Measurements from ENCODE around the gene GCKR.

Gene GCKR

DNA sequence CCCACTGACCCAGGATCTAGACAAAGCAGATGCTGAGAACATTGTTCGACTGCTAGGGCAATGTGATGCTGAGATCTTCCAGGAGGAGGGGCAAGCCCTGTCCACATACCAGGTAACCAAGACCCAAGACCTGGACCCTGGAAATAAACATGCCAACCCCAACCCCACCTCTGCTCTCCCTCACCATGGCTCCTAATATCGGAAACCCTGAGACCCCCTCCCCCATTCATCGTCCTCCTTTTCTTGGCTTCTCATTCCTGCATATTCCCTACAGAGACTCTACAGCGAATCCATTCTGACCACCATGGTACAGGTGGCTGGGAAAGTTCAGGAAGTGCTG is 619 bp downstream of the GCKR start:
- H3K4me1 ChIP-seq (ENCODE audit: low read length), result no peaks in the 10 kb centered on the region
- no peak overlapping the region for H3K4me3 ChIP-seq (ENCODE audit: low read length)
- H3K79me2 ChIP-seq (ENCODE audit: low read length), result no peaks in the 10 kb centered on the region
- H3K9me3 ChIP-seq (replicated peaks; ENCODE audit: insufficient read depth, low read length), result no peaks in the 10 kb centered on the region
- no peak overlapping the region for H2AFZ ChIP-seq (ENCODE audit: low read length)
- no peak overlapping the region for H3K27ac ChIP-seq (ENCODE audit: low read length)
- H3K27me3 ChIP-seq (replicated peaks; ENCODE audit: insufficient read depth, low read length), result peaks cover 13% of the 10 kb centered on the region
- TF ChIP-seq EZH2 (optimal IDR thresholded peaks at IDR 0.05; ENCODE audit: low read depth, low read length) (no peak), EZH2phosphoT487 (IDR thresholded peaks at IDR 0.05; ENCODE audit: low read length) (no peak)
- TF ChIP-seq, protein P1, sequence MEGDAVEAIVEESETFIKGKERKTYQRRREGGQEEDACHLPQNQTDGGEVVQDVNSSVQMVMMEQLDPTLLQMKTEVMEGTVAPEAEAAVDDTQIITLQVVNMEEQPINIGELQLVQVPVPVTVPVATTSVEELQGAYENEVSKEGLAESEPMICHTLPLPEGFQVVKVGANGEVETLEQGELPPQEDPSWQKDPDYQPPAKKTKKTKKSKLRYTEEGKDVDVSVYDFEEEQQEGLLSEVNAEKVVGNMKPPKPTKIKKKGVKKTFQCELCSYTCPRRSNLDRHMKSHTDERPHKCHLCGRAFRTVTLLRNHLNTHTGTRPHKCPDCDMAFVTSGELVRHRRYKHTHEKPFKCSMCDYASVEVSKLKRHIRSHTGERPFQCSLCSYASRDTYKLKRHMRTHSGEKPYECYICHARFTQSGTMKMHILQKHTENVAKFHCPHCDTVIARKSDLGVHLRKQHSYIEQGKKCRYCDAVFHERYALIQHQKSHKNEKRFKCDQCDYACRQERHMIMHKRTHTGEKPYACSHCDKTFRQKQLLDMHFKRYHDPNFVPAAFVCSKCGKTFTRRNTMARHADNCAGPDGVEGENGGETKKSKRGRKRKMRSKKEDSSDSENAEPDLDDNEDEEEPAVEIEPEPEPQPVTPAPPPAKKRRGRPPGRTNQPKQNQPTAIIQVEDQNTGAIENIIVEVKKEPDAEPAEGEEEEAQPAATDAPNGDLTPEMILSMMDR (IDR thresholded peaks at IDR 0.05; ENCODE audit: low read length), result no peak
- no peak overlapping the region for H3K4me2 ChIP-seq (ENCODE audit: low read depth, low read length)
- no peak for DNase-seq
- H3K9me2 ChIP-seq (replicated peaks; ENCODE audit: insufficient read depth, low read length), result no peaks in the 10 kb centered on the region
- H4K20me1 ChIP-seq (ENCODE audit: insufficient read depth, low read length), result no peaks in the 10 kb centered on the region
- no peaks in the 10 kb centered on the region for H3F3A ChIP-seq (ENCODE audit: insufficient read depth, low read length)
- no peaks in the 10 kb centered on the region for H3K36me3 ChIP-seq (replicated peaks; ENCODE audit: insufficient read depth, low read length)
- H3K9ac ChIP-seq (ENCODE audit: low read length), result no peak overlapping the region

DNA sequence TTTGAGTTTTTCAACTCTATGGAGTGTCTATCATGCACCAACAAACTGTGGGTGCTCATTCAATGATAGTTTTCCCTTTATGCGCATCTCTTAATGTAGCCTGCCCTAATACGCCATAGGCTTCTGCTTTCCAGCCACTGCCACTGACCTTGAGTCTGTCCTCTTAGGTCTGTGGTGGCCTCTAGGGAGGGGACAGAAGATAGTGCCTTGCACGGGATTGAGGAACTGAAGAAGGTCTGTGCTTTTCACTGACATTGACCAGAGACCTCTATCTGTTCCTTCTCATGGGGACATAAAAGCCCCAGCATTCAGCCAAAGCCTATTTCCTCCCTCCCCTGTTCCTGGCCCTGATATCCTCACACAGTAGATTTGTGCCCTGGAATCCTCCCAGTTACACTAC is 2.3 kb downstream of the GCKR start:
- Histone ChIP-seq H3K9me3 (replicated peaks; ENCODE audit: insufficient read depth, low read length) (no peaks in the 10 kb centered on the region), H3F3A (ENCODE audit: insufficient read depth, low read length) (no peaks in the 10 kb centered on the region), H3K9me2 (replicated peaks; ENCODE audit: insufficient read depth, low read length) (no peaks in the 10 kb centered on the region), H3K36me3 (replicated peaks; ENCODE audit: insufficient read depth, low read length) (no peaks in the 10 kb centered on the region), H2AFZ (ENCODE audit: low read length) (no peak overlapping the region), H3K4me1 (ENCODE audit: low read length) (no peaks in the 10 kb centered on the region), H3K4me3 (ENCODE audit: low read length) (no peak overlapping the region), H3K9ac (ENCODE audit: low read length) (no peak overlapping the region), H4K20me1 (ENCODE audit: insufficient read depth, low read length) (no peaks in the 10 kb centered on the region), H3K27ac (ENCODE audit: low read length) (no peak overlapping the region), H3K27me3 (replicated peaks; ENCODE audit: insufficient read depth, low read length) (peaks cover 13% of the 10 kb centered on the region), H3K79me2 (ENCODE audit: low read length) (no peaks in the 10 kb centered on the region), H3K4me2 (ENCODE audit: low read depth, low read length) (no peak overlapping the region)
- no peak for DNase-seq
- TF ChIP-seq EZH2phosphoT487 (IDR thresholded peaks at IDR 0.05; ENCODE audit: low read length) (no peak), EZH2 (optimal IDR thresholded peaks at IDR 0.05; ENCODE audit: low read depth, low read length) (no peak)
- TF ChIP-seq, protein P1 (IDR thresholded peaks at IDR 0.05; ENCODE audit: low read length), result no peak

DNA sequence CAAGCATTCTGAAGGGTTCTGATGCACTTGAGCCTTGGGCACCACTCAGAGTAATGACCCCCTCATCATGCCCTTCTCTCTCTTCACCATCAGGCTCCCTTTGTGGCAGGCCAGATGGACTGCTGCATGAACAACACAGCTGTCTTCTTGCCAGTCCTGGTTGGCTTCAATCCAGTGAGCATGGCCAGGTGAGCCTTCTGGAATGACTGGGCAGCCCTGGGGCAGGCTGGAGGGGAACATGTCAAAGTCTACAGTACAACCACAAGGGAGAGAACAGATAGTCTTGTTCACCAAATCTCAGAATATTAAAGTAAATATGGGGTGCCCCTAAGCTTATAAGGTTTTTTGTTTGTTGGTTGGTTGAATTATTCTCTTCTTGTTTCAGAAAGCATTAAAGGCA is 4.4 kb downstream of the GCKR start:
- Histone ChIP-seq H3K27me3 (replicated peaks; ENCODE audit: insufficient read depth, low read length) (0 out of 2 replicates have a peak, but pooled peaks cover under 1% of the 10 kb centered on the region), H4K20me1 (ENCODE audit: insufficient read depth, low read length) (no peaks in the 10 kb centered on the region), H3K4me2 (ENCODE audit: low read depth, low read length) (no peak overlapping the region), H3K9ac (ENCODE audit: low read length) (no peak overlapping the region), H3K27ac (ENCODE audit: low read length) (no peak overlapping the region), H3F3A (ENCODE audit: insufficient read depth, low read length) (no peaks in the 10 kb centered on the region), H2AFZ (ENCODE audit: low read length) (no peak overlapping the region), H3K4me3 (ENCODE audit: low read length) (no peak overlapping the region), H3K79me2 (ENCODE audit: low read length) (no peaks in the 10 kb centered on the region), H3K36me3 (replicated peaks; ENCODE audit: insufficient read depth, low read length) (no peaks in the 10 kb centered on the region), H3K9me3 (replicated peaks; ENCODE audit: insufficient read depth, low read length) (no peaks in the 10 kb centered on the region), H3K4me1 (ENCODE audit: low read length) (no peaks in the 10 kb centered on the region), H3K9me2 (replicated peaks; ENCODE audit: insufficient read depth, low read length) (no peaks in the 10 kb centered on the region)
- TF ChIP-seq EZH2phosphoT487 (IDR thresholded peaks at IDR 0.05; ENCODE audit: low read length) (no peak), EZH2 (optimal IDR thresholded peaks at IDR 0.05; ENCODE audit: low read depth, low read length) (no peak)
- TF ChIP-seq, protein P1 (IDR thresholded peaks at IDR 0.05; ENCODE audit: low read length), result no peak
- DNase-seq, result no peak

All from MM.1S (cell line).